Measurements from ENCODE around the gene MNS1.

DNA sequence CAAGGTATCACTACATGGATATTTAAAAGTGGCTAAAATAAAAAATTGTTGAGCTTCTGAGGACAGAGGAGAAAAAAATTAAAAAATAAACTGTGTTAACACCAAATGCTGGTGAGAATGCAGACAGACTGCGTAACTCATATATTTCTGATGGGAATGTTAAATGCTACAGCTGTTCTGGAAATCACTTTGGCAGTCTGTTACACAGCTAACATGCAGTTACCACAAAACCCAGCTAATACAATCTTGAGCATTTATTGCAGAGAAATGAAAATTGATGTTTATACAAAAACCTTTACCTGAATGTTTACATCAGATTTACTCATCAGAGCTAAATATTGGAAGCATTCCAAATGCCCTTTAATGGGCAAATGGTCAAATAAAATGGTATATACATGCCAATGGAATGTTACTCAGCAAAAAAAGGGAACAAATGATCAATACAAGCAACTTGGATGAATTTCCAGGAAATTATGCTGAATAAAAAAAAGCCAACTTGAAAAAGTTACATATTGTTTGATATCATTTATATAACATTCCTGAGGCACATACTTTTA lies 24.6 kb downstream of the MNS1 start:
- TF ChIP-seq EP300 (IDR thresholded peaks at IDR 0.05): no peak
- TF ChIP-seq POLR2A (IDR thresholded peaks at IDR 0.05): no peak

Measured in sigmoid colon (tissue), 4 donors.